Uterus (tissue), 2 donors: Measurements from ENCODE around the gene CENPC.

Source experiments
- POLR2A ChIP-seq, 2 donors: fragments of 450-650 bp; IDR thresholded peaks; one replicate each; pipeline ENCODE4 v1.6.1; 2016; ENCODE audit warnings: antibody characterized with exemption in 2 of 2, mild to moderate bottlenecking in 1 of 2, moderate library complexity in 1 of 2
- TF ChIP-seq, protein P1 (sequence below), 4 experiments: fragments of 200-600 bp in 2 of 4; fragments of 450-650 bp in 2 of 4; sonication (generic) in 2 of 4; IDR thresholded peaks; one replicate each; pipeline ENCODE4 v1.5.1; 2016 to 2019; ENCODE audit warnings: antibody characterized with exemption in 4 of 4, mild to moderate bottlenecking in 2 of 4, moderate library complexity in 1 of 4

DNA sequence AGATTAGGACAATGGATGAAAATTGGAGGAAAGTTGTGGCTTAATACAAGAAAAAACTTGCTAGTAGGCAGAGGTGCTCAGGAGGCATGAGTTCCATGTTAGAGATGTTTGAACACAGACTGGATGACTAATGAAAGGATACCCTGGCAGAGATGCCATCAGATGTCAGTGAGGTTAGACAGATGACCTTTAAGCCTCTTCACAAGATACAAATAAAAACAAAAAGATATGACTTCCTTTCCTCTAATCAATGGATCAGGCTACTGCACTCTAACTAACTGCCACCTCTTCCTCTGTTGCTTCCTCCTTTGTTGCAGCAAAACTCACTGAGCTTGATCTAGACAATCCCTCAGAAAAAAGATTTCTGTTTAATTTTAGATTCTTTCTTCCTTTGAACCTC lies 27.9 kb upstream of the CENPC start:
- no peak for TF ChIP-seq POLR2A (IDR thresholded peaks at IDR 0.05)
- TF ChIP-seq, protein P1, sequence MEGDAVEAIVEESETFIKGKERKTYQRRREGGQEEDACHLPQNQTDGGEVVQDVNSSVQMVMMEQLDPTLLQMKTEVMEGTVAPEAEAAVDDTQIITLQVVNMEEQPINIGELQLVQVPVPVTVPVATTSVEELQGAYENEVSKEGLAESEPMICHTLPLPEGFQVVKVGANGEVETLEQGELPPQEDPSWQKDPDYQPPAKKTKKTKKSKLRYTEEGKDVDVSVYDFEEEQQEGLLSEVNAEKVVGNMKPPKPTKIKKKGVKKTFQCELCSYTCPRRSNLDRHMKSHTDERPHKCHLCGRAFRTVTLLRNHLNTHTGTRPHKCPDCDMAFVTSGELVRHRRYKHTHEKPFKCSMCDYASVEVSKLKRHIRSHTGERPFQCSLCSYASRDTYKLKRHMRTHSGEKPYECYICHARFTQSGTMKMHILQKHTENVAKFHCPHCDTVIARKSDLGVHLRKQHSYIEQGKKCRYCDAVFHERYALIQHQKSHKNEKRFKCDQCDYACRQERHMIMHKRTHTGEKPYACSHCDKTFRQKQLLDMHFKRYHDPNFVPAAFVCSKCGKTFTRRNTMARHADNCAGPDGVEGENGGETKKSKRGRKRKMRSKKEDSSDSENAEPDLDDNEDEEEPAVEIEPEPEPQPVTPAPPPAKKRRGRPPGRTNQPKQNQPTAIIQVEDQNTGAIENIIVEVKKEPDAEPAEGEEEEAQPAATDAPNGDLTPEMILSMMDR (IDR thresholded peaks at IDR 0.05), result no peak
